A549 (cell line): ENCODE measurements around the gene TMEM222. TPM values are rescaled to one million over a fixed set of nuclear protein-coding genes. Genes with fewer than 3 reads are reported as not detected.
A peak's percentile ranks its signal among the peaks of the same experiment; 100 is the strongest.

ENCODE experiments used
- ATAC-seq, 2 experiments: fragments of 200-7000 bp in 1 of 2; fragments of >200 bp in 1 of 2; cut with Nextera tagmentation in 1 of 2; cut with Tn5 transposase in 1 of 2; 3 replicates each; pipeline versions ENCODE4 v1.8.0 to v1.9.1; 2018 to 2020; ENCODE audit warnings: mild to moderate bottlenecking in 1 of 2, moderate library complexity in 1 of 2
- CTCF ChIA-PET: fragments of 300-600 bp; sonication (Branson Sonifier 250); formaldehyde crosslinking; extraction: SDS; loops from one replicate; lab custom pipeline; 2021; ENCODE audit warnings: antibody characterized with exemption, inconsistent platforms; lab: Yijun Ruan, JAX
- POLR2A ChIA-PET: fragments of 350-600 bp; formaldehyde crosslinking; extraction: SDS; loops from one replicate; lab custom pipeline; 2021; ENCODE audit warnings: antibody characterized with exemption, inconsistent platforms; lab: Yijun Ruan, JAX
- DNase-seq, 2 experiments: peaks; one replicate each; pipeline versions ENCODE4 v3.0.0 to v3.0.0-alpha.2; 2011 to 2016; ENCODE audit warnings: low read depth in 1 of 2, low spot score in 1 of 2
- FAIRE-seq: peaks from 2 replicates; lab custom pipeline; 2011; peaks lifted over from hg19 to GRCh38; lab: Jason Lieb, UNC
- H3K27ac ChIP-seq, 2 experiments: fragments of >200 bp; sonication (Bioruptor Twin); formaldehyde crosslinking; 3 replicates each; pipeline ENCODE4 v1.5.1; 2016 to 2017
- H3K4me1 ChIP-seq: fragments of >200 bp; sonication (Bioruptor Twin); formaldehyde crosslinking; 3 replicates; pipeline ENCODE4 v1.6.1; 2016
- H3K4me2 ChIP-seq: fragments of >200 bp; sonication (Bioruptor Twin); formaldehyde crosslinking; 3 replicates; pipeline ENCODE4 v1.6.1; 2016
- H3K4me3 ChIP-seq: fragments of >200 bp; sonication (Bioruptor Twin); formaldehyde crosslinking; 3 replicates; pipeline ENCODE4 v1.5.1; 2016
- H3K9me3 ChIP-seq: fragments of >200 bp; sonication (Bioruptor Twin); formaldehyde crosslinking; 3 replicates; pipeline ENCODE4 v1.6.1; 2016
- ATOH8 ChIP-seq: fragments of 250-450 bp; sonication (Bioruptor Pico); IDR thresholded peaks from 2 replicates; pipeline ENCODE4 v1.5.0; 2020; ENCODE audit warnings: low read depth, mild to moderate bottlenecking, moderate library complexity
- BHLHE40 ChIP-seq: IDR thresholded peaks from 2 replicates; pipeline ENCODE4 v1.6.1; 2012; ENCODE audit warnings: low read depth, low read length, inconsistent platforms
- CHD2 ChIP-seq: fragments of 150-350 bp; IDR thresholded peaks from 2 replicates; pipeline ENCODE4 v1.6.1; 2014; ENCODE audit warnings: low read length; ENCODE audit not compliant: partially characterized antibody
- EHF ChIP-seq: fragments of 250-450 bp; sonication (Bioruptor Pico); IDR thresholded peaks from 2 replicates; pipeline ENCODE4 v1.5.0; 2020; ENCODE audit warnings: mild to moderate bottlenecking
- EHMT2 ChIP-seq: fragments of 200-600 bp; sonication (generic); IDR thresholded peaks from 2 replicates; pipeline ENCODE4 v1.6.1; 2016; ENCODE audit warnings: antibody characterized with exemption, low read depth, mild to moderate bottlenecking, moderate library complexity
- ELK1 ChIP-seq: fragments of 150-350 bp; IDR thresholded peaks from 2 replicates; pipeline ENCODE4 v1.6.1; 2014; ENCODE audit warnings: low read depth, mild to moderate bottlenecking, low read length
- EP300 ChIP-seq, 2 experiments: fragments of >200 bp; sonication (Bioruptor Twin); formaldehyde crosslinking; IDR thresholded peaks; 2 replicates in 1 of 2; 3 replicates in 1 of 2; pipeline ENCODE4 v1.6.1; 2016 to 2017
- FOSL2 ChIP-seq, 2 experiments: fragments of 450-650 bp in 1 of 2; fragments of >200 bp in 1 of 2; sonication (Bioruptor Twin) in 1 of 2; formaldehyde crosslinking; IDR thresholded peaks; 2 replicates each; pipeline versions ENCODE4 v1.5.0 to v1.6.1; 2016 to 2020; ENCODE audit warnings: mild to moderate bottlenecking in 1 of 2, moderate library complexity in 1 of 2
- FOXS1 ChIP-seq: fragments of 250-450 bp; sonication (Bioruptor Pico); IDR thresholded peaks from 2 replicates; pipeline ENCODE4 v1.5.0; 2020; ENCODE audit warnings: mild to moderate bottlenecking, moderate library complexity
- HDAC2 ChIP-seq: fragments of 200-600 bp; sonication (generic); IDR thresholded peaks from 2 replicates; pipeline ENCODE4 v1.6.1; 2016
- JUN ChIP-seq, 2 experiments: fragments of >200 bp; sonication (Bioruptor Twin); formaldehyde crosslinking; IDR thresholded peaks; 2 replicates in 1 of 2; 3 replicates in 1 of 2; pipeline ENCODE4 v1.6.1; 2016 to 2017
- MAZ ChIP-seq: fragments of 150-350 bp; IDR thresholded peaks from 2 replicates; pipeline ENCODE4 v1.6.1; 2014; ENCODE audit warnings: antibody characterized with exemption, low read depth, low read length, borderline replicate concordance
- MYC ChIP-seq: IDR thresholded peaks from 2 replicates; pipeline ENCODE4 v1.6.1; 2012; ENCODE audit warnings: mild to moderate bottlenecking, inconsistent platforms, low read length, improper control_type of control experiment, borderline replicate concordance
- NPAS2 ChIP-seq: fragments of 250-450 bp; sonication (Bioruptor Pico); IDR thresholded peaks from 2 replicates; pipeline ENCODE4 v1.8.0; 2022; ENCODE audit warnings: mild to moderate bottlenecking, moderate library complexity, borderline replicate concordance
- PHF8 ChIP-seq: fragments of 200-600 bp; sonication (generic); IDR thresholded peaks from 2 replicates; pipeline ENCODE4 v1.6.1; 2016; ENCODE audit warnings: low read depth, mild to moderate bottlenecking, antibody characterized with exemption, moderate library complexity, borderline replicate concordance
- RARB ChIP-seq: fragments of 250-450 bp; sonication (Bioruptor Pico); IDR thresholded peaks from 2 replicates; pipeline ENCODE4 v1.8.0; 2021; ENCODE audit warnings: mild to moderate bottlenecking, moderate library complexity
- SREBF2 ChIP-seq: fragments of 450-650 bp; IDR thresholded peaks from 2 replicates; pipeline ENCODE4 v1.6.1; 2014; ENCODE audit warnings: mild to moderate bottlenecking, moderate library complexity
- TFCP2L1 ChIP-seq: fragments of 250-450 bp; sonication (Bioruptor Pico); IDR thresholded peaks from 2 replicates; pipeline ENCODE4 v1.5.0; 2021; ENCODE audit warnings: mild to moderate bottlenecking
- TP53 ChIP-seq: fragments of 250-450 bp; sonication (Bioruptor Pico); IDR thresholded peaks from 2 replicates; pipeline ENCODE4 v1.5.0; 2021; ENCODE audit warnings: mild to moderate bottlenecking, moderate library complexity
- USF2 ChIP-seq: fragments of 450-650 bp; IDR thresholded peaks from 2 replicates; pipeline ENCODE4 v1.6.1; 2014; ENCODE audit warnings: antibody characterized with exemption
- ZC3H11A ChIP-seq: fragments of 450-650 bp; IDR thresholded peaks from 2 replicates; pipeline ENCODE4 v1.6.1; 2014; ENCODE audit warnings: antibody characterized with exemption, mild to moderate bottlenecking
- ZSCAN20 ChIP-seq: fragments of 250-450 bp; sonication (Bioruptor Pico); IDR thresholded peaks from 2 replicates; pipeline ENCODE4 v1.8.0; 2022; ENCODE audit warnings: mild to moderate bottlenecking, moderate library complexity
- WGBS: methylation state at CpG from one replicate; pipeline ENCODE4 v1.1.6; 2017; ENCODE audit errors: missing lambda C conversion rate; 5-methylcytosine and 5-hydroxymethylcytosine counted together
- polyA plus RNA-seq, 4 experiments: library from polyadenylated mRNA; depleted of rRNA in 3 of 4; stranded (reverse); fragments of >200 nt; fragmentation: RNase III in 1 of 4; extraction: RNeasy Plus Mini Kit Qiagen cat#74134 plus additional on column Dnase treatment in 1 of 4; gene quantifications; 2 replicates in 3 of 4; 3 replicates in 1 of 4; pipeline ENCODE4 v1.2.3, GENCODE V29; 2011 to 2017

Gene TMEM222
- polyA plus RNA-seq, 2 of the 4 experiments (the other 2 are of a cell fraction) = 28.4 to 30.0 TPM

- WGBS = 81% methylated on average over 4 of the region's 8 CpGs
- H3K4me2 ChIP-seq = peak overlapping the region; percentile 70
- no peak for DNase-seq
- H3K4me3 ChIP-seq = peak overlapping the region; percentile 19; the same call in 2 of the 3 replicates
- H3K9me3 ChIP-seq = no peaks in the 10 kb centered on the region
- POLR2A ChIA-PET = interaction anchor here (1.4 kb wide), 1 partner anchor 20 kb away, joined by 3 read pairs; no protein-coding TSS in a partner anchor
- FAIRE-seq = no peak
- TF ChIP-seq ELK1 (no peak), JUN (IDR thresholded peaks at IDR 0.05) (no peak), SREBF2 (no peak), FOSL2 (IDR thresholded peaks at IDR 0.05) (no peak), FOSL2 (CRISPR knock-in tag; IDR thresholded peaks at IDR 0.05) (no peak), RARB (CRISPR knock-in tag) (no peak), CHD2 (no peak), TFCP2L1 (CRISPR knock-in tag) (no peak), FOXS1 (CRISPR knock-in tag) (no peak), PHF8 (no peak)
- TF ChIP-seq, all 56 proteins: peak for 0
- Histone ChIP-seq H3K4me1 (peaks cover 19% of the 10 kb centered on the region), H3K27ac (peak overlapping the region; percentile 57 to 80; a peak in 5 of 6 replicates)
- ATAC-seq = peak; percentile 5 to 15; a peak in 2 of 6 replicates
- CTCF ChIA-PET = interaction anchor here (1.2 to 11.8 kb wide), 4 partner anchors 9 to 42 kb away, joined by 3 to 134 read pairs (median 31); no protein-coding TSS in a partner anchor
Observed at GRCh38 chr1:27342391-27342777, 20.4 kb downstream of the TMEM222 start.

- ATAC-seq (no peak; a peak in 2 of 6 replicates), DNase-seq (no peak), FAIRE-seq (no peak)
- Histone ChIP-seq H3K9me3 (no peaks in the 10 kb centered on the region), H3K4me2 (no peak overlapping the region), H3K27ac (peak overlapping the region in 1 of 2 experiments; percentile 80; a peak in 3 of 6 replicates), H3K4me1 (peaks cover 23% of the 10 kb centered on the region), H3K4me3 (no peak overlapping the region)
- ChIA-PET POLR2A (no interaction called here), CTCF (interaction anchor here (1.2 to 11.8 kb wide), 4 partner anchors 10 to 42 kb away, joined by 4 to 134 read pairs (median 31); no protein-coding TSS in a partner anchor)
- TF ChIP-seq MAZ (no peak), EP300 (IDR thresholded peaks at IDR 0.05) (no peak)
- 92% methylated on average over 13 of the region's 31 CpGs for WGBS
Observed at GRCh38 chr1:27342778-27343638, 21.0 kb downstream of the TMEM222 start.

GRCh38 chr1:27343639-27344025 lies 21.7 kb downstream of the TMEM222 start:
- ChIA-PET CTCF (interaction anchor here (1.2 to 7.2 kb wide), 2 partner anchors 11 to 14 kb away, joined by 4 to 41 read pairs; no protein-coding TSS in a partner anchor), POLR2A (no interaction called here)
- ATAC-seq (no peak), DNase-seq (no peak), FAIRE-seq (no peak)
- Histone ChIP-seq H3K4me3 (no peak overlapping the region), H3K9me3 (no peaks in the 10 kb centered on the region), H3K4me1 (peaks cover 24% of the 10 kb centered on the region), H3K4me2 (no peak overlapping the region), H3K27ac (peak overlapping the region in 1 of 2 experiments; percentile 80; a peak in 1 of 6 replicates)
- 75% methylated on average over 4 of the region's 5 CpGs for WGBS
- no peak for TF ChIP-seq SREBF2

- H3K4me1 ChIP-seq = peaks cover 32% of the 10 kb centered on the region
- CTCF ChIA-PET = interaction anchor here (0.6 to 7.2 kb wide), 8 partner anchors 10 to 300 kb away, joined by 3 to 41 read pairs (median 3); partner anchors contain the start of gene MAP3K6
- no peaks in the 10 kb centered on the region for H3K9me3 ChIP-seq
- no peak overlapping the region for H3K4me3 ChIP-seq
- POLR2A ChIA-PET = no interaction called here
- H3K4me2 ChIP-seq = no peak overlapping the region
- no peak overlapping the region for H3K27ac ChIP-seq
- FAIRE-seq (no peak), ATAC-seq (no peak), DNase-seq (no peak)
- 97% methylated on average over 5 of the region's 12 CpGs for WGBS
- TF ChIP-seq CHD2 (no peak), EHMT2 (no peak), EP300 (IDR thresholded peaks at IDR 0.05) (no peak), RARB (CRISPR knock-in tag) (no peak), ATOH8 (CRISPR knock-in tag) (no peak), SREBF2 (no peak), MYC (no peak), HDAC2 (no peak), NPAS2 (CRISPR knock-in tag) (no peak), USF2 (no peak), ZSCAN20 (CRISPR knock-in tag) (no peak), TP53 (no peak), JUN (IDR thresholded peaks at IDR 0.05) (no peak), BHLHE40 (no peak), ZC3H11A (no peak), EHF (CRISPR knock-in tag) (no peak)
Observed at GRCh38 chr1:27345272-27345671, 23.3 kb downstream of the TMEM222 start.
